GM19397 (cell line): ENCODE data around the gene SLC15A3.
"Not testable (repeated sequence)": the region's sequence is repeated elsewhere in the genome, so short reads cannot be mapped to it uniquely, and the experiment has no call there.

Experiments
- ATAC-seq: cut with Tn5 transposase; IDR thresholded peaks from one replicate; pipeline ENCODE4 v1.9.1; 2021; ENCODE audit warnings: mild to moderate bottlenecking, moderate library complexity; ENCODE audit not compliant: unreplicated experiment

Gene SLC15A3

DNA sequence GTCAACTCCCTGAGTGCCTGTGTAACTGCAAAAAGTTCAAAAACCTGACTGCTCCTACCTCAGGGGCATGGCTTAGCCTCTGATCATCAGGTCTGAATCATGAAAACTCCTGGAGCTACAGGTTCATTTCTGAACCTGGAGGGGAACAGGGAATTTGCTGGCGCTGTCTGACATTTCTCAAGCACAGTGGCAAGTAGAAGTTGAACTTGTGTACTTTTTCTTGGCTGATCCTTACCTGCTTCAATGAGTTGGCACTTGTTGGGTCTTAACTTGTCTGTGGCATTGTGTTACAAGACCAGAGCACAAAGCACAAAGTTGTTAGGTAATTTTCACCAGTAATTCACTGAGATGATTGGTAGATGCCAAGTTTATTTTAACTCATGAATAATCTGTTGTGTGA is 34.7 kb downstream of the SLC15A3 start:
- no peak for ATAC-seq

DNA sequence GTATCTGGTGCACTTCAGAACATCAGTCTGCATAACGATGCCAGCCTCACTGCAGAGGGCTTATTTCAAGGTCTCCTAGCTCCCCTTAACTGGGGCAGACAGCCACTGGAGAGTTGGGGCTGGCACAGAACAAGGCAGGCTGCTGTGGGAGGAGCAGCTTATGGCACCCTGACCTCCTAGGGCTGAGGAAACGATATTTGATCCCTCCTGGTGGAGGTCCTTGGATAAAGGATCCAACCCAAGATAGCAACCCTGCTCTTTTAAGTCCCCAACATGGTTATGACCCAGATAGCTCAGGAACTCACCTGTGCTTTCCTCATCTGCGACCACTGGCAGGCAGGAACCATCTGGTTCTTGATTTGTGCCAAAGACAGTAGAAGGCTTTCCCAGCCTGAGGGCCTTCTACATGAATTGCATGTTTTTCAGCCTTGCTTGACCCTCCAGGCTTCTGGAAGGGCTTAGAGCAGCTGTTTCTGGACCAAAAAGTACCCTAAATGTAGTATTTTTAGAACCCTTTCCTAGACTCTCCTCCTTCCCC is 35.2 kb downstream of the SLC15A3 start:
- no peak for ATAC-seq

DNA sequence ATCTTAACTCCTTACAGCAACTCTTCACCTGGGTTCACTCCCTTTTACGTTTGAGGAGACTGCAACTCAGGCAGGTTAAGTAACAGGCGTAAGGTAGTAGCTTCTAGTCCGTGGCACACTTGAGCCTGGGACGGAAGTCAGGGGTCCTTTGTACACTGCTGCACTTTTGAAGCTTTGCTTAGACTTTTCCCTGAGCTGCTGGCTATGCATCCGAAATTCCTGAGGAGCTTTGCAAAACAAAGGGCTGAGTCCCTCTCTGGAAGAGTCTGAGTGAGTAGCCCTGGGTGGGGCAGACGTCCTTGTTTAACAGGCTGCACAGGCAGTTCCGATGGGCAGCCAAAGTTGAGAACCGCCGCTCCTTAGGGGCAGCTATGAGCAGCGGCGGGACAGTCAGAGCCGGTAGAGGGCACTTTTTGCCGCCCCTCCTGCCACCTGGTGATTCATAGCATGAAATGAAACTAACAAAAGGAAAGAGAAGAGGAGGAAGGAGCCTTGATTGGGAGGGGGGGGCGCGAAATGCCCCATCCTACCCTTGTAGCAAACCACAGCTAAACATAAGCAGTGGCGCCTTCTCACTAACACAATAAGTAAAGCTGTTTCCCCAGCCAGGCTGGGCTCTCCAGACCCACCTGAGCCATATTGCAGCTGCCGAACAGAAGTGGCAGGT is 36.6 kb downstream of the SLC15A3 start:
- peak; percentile 44 for ATAC-seq

DNA sequence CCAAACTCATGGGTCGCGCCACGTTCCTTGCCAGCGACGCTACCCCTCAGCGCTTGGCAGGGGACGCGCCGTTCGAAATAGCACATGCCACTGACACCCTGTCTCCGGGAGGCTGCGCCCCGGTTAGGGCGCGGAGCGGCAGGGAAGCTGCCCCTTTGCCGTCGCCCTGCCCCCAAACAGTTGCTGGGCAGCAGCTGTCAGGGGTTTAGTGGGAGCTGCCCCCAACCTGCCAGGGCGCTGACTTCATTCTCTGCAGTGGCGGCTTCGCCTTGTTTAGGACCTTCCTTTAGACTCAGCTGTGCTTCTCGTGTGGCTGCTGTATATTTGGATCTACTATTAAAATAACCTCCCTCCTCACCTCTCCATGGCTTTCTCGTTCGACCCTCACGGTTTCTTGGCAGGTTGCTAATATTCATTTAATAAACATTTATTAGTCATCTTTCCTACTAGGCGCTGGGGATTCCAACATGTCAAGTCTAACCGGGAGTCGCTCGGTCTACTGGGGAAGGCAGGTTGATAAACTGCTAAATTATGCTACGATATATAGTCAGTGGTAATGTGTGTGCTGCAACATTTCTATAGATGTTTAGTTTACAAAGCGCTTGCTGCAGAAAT is 37.2 kb downstream of the SLC15A3 start:
- peak; percentile 4 for ATAC-seq

DNA sequence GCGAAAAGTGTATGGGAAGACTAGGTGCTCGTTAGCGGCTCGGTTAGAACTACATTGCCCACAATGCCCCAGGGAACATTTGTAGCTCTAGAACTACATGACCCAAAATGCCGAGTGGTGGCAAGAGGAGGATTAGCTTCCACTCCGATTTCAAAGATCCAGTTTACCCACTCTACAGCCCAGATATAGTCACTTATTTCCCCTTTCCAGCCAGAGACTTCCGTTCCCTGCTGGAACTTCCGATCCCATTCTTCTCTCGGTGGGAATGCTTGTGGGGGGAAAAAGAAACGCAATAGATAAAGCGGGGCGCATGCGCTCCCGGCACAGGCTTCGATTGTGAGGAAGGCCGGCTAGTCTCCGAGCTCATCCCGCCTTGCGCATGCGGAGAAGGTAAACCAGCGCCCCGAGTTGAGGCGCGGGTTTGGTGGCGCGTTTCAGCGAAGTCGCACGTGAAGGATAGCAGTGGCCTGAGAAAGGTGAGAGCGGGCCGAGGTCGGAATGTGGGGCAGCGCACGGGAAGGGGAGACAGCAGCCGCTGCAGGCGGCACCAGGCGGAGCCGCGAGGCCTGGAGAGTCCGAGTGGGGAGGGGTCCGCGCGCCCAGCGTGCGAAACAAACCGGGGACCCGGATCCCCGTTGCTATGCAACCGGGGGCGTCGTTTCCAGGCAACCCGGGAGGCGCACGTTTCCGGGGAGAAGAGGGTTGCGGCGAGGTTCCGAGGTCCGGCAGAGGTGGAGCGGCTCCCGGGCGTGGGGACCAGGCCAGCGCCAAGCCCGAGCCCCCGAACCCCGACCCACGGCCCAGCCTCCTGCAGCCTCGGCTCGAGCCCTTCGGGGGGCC is 38.0 kb downstream of the SLC15A3 start, which contains the start of gene TMEM109:
Gene TMEM109, plus strand, starts transcription at position 366 of the 840 bp plus-strand sequence. CDS start 5,536 bp downstream, outside the sequence.
- ATAC-seq: peak; percentile 40

DNA sequence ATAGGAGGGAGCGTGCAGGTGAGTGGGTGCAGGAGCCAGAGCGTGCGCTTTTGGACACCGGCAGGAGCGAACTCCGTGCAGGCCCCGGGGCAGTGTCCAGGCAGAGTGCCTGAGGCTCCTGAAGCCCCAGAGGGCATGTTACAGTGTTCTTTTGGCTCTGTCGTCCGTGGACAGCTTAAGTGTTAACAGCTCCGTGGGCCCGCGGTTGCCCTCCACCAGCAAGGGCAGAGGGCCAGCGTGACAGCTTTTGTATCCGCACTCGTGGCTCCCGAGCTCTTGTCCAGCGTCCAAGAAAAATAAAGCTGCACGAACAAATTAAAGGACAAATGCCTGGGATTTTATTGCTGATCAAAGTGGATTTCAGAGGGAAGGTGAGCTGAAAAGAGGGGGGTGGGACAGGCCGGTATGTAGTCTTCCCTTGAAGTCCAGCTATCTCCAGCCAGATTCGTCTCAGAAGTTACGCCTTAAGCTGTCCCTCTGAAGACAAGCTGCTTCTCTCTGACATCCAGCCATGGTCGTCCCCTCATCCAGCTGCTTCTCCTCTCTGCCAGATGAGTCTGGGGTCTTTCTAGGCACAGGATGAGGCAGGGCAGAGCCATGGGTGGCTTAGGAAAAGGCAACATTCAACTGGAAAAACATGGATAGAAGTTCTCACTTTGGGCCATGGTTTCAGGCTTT is 39.0 kb downstream of the SLC15A3 start:
- ATAC-seq: no peak

DNA sequence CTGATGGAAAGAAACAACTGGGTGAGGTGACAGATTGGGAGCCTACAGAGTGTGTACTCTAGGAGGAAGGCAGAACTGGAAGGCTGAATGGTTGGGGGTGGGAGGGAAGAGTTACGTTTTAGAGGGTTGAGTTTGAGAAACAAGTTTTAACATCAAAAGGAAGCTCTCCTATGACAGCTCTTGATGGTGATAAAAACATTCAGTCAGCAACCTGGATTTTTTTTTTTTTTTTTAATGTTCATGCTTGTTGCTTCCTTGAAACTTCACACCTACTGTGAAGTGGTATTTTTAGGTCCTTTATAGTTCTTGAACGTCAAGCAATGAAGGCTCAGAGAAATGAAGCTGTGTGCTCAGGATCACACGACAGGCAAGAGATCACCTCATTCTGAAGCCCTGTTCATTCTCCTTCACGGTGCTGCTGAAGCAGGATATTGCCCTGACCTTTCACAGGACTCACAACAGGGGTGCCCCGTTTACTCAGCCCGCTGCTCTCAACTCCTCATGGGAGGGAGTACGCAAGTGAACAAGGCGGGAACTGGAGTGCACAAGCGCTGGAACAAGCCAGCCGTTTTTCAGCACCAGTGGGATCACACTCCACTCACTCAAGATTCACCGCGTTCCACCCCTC is 39.6 kb downstream of the SLC15A3 start:
- ATAC-seq: no peak

DNA sequence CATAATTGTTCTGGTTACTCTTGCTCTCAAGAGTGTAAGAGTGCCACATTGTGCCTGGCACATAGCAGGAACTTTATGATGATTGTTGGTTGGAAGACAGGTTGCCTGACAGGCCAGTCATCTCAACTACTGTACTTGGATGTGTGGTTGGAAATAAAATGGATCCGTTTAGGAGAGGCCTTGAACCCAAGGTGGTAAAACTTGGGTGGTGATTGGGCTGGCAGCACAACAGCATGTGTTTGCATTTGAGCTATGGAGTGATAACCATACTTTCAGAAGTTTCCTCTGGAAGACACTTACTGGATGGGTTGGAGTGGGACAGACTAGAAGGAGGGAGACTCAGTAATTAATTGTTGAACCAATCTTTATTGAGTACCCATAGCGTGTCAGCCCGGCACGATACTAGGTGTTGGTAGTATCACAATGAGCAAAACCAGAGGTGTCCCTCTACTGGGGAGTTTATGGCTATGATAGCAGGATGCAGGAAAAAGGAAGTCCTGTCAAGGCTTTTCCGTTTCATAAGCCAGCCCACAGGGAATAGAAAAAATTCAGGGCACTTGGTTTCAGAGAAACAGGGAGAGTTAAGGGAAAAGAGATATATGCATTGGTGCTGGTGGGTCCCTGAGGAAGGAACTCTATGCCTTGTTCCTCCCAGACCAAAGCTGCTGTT is 41.1 kb downstream of the SLC15A3 start:
- ATAC-seq: no peak

DNA sequence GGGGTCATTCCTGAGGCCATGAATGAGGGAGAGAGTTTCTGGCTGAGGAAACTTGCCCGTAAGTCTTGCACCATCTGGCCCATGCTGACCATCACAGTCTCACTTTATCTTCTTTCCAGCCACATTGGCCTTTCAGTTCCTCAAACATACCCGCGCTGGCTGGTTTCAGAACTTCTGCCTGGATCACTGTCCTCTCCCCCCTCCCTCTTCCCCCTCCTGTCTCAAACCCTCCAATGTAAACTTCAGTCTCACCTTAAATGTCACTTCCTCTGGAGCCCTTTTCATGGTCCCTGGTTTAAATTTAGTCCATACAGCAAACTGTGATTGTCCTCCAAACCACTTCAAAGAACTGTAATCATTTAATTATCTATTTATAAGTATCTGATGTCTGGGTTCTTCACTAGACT is 41.7 kb downstream of the SLC15A3 start:
- ATAC-seq: peak; percentile 27

DNA sequence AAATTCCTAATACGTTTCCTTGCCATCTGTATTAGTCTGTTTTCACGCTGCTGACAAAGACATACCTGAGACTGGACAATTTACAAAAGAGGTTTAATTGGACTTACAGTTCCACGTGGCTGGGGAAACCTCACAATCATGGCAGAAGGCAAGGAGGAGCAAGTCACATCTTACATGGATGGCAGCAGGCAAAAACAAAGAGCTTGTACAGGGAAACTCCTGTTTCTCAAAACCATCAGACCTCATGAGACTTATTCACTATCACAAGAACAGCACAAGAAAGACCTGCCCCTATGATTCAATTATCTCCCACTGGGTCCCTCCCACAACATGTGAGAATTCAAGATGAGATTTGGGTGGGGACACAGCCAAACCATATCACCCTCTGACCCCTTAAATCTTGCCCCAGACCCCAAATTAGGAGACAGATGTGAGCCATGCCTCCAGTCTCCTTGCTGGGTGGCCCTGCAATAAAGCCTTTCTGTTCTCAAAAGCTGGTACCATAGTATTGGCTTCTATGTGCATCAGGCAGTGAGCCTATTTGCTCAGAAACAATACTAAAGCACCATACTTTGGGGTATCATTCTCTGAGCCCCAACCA is 42.2 kb downstream of the SLC15A3 start:
- not testable (repeated sequence) for ATAC-seq

DNA sequence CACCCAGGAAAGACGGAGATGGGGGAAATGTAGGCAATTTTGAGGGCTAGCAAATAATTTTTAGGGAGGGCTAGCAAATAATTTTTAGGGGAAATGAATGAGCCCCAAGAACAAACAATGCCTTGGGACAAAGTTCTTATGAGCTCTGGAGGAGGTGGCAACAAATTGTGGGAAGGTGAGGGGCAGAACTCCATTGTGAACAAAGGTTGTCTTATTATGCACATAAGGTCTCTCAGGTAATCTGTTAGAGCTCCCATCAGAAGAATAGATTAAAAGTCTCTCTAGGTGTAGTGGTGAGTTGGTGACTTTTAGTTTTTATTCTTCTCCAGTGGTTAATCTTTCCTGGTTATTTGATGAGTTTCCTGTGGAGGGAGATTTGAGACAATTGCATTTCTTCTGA is 43.2 kb downstream of the SLC15A3 start:
- ATAC-seq: no peak

DNA sequence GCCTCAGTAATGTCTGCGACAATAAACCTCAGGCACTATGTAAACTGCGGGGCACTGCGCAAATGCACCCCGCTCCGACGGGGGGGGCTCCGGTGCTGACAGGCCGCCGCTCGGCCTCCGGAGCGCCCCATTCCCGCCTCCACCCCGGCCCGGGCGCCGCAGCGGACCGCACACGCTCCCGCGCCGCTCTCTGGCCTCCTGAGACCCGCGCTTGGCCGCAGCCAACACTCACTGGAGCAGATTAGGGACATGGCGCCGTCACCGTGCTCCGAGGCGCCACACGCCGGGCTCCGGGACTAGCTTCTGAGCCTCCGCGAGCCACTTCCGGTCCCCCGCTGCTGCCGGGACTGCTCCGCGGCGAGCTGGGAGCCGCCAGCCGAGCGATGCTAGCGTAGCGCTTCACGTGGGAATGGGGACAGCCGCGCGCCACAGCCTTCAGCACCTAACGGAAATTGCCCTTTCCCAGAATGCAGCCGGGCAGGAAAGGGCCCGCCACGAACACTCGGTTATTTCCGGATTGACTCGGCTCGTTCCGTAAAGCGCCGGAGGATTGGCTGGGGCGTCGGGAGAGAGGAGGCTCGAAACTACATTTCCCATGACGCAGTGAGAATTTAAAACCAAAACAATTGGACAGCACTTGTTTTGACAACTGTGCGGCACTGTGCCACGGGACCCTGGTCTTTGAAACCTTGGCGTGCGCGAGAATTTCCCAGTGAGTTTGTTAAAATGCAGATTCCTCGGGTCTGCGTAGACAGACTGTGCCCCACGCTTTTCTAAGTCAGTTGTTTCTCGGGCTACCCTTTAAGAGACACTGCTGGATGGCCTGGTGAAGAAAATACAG is 45.6 kb downstream of the SLC15A3 start, which contains the start of gene PRPF19:
Gene PRPF19, minus strand, starts transcription at position 454 of the 841 bp plus-strand sequence. Its CDS starts 203 bp downstream, at position 251.
- ATAC-seq: peak; percentile 70

DNA sequence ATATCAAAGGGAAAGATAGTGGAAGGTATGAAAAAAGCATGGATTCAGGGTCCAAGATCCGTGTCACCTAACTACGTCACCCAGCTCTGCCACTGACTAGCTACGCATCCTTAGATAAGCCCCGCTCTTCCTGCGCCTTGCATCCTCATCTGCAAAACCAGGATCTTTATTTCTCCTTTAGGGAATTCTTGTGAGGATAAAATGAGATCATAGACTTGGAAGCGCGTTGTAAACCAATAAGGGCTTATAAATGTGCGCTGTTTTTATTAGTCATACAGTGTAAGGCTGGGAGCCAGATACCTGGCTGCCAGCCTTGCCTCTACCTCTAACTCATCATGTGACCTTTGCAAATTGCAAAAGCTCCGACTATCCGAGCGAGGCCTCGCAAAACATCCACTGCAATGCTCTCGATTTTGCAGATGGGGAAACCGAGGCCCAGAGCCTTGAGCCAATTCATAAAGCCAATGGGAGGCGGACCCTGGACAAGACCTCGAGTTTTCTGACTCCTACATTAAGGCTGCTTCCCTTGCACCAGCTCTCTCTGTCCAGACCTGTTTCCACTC is 46.3 kb downstream of the SLC15A3 start:
- ATAC-seq: no peak

DNA sequence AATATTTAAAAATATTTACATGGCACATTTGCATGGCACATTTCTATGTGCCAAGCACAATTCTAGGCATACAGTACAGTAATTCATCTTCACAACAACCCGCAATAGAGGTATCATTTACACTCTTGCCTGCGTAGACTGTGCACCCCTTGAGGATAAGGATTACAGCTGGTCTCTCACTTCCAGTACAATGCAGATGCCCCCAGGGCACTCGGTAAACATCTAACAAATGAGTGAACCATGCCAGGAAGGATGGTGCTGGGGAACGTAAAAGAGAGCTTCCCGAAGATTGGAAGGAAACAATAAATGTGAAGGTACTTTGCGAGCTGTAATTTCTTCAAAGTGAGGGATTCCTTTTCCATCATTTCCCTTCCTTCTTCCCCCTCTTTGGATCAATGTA is 46.9 kb downstream of the SLC15A3 start:
- no peak for ATAC-seq

DNA sequence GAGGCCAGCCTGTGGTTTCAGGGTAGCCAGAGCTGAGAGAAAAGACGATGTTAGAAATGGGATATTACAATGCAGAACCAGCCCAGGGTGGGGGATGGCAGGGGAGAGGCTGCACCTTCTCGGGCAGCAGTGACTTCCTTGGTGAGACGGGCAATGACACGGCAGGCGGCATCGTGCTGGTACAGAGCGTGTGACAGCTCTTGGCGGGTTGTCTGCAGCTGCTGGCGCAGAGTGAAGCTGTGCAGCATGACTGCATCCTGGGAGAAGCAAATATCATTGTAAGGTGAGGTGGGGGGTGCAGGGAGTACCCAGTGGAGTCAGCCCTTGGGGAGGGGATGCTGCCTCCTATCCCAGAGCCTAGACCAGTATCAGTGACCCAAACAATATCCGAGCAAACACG is 49.4 kb downstream of the SLC15A3 start:
- no peak for ATAC-seq

DNA sequence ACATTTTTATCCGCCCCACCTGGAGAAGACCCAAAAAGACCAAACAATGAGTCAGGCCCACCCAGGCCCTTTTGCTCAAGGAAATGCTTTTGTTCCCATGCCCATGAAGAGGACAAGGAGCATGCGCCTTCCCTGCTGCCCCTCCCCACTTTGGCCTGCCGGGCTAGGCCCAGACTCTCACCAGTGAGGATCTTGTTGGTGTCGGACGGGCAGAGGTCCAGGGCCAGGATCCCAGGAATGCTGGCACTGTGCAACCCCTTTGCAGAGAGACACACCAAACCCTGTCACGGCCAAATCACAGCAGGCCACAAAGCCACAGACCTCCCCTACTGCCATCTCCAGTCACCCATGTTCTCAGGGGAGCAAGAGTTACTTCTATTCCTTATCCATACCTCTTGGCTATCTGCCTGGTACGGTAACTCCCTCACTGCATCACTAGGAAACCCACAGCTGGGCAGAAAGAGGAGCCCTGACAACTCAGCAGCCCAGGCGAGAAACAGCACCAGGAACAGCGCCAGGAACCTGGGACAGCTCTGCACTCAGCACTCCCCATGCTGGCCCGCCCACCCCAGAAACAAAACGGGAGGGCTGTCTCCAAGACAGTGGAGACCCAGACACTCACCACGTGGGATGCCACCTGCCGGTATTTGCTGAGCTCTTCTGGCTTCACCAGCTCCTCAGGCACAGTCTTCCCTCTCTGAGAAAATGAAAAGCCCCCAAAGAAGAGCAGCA is 51.1 kb downstream of the SLC15A3 start:
- no peak for ATAC-seq

DNA sequence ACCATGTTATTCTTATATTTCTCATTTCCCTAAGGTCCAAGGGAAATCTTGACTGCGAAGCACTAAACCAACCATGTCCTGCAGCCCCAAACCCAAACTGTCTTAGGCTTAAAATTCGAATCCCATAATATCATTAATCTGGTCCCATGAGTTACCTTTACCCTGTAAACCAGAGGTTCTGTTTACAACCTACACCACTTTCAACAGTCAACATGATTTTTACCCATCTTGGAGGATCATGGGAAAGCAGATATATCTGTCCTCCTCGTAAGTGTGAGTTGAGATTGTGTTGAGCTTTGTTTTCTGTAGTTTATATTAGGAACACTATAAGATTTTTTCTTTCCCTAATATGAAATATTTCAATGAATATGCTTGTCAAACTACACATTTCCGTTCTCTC is 52.0 kb downstream of the SLC15A3 start:
- no peak for ATAC-seq
